Esophagus (tissue), 2 donors: ENCODE data around the gene HUS1. TPM values are rescaled to one million over a fixed set of nuclear protein-coding genes. Genes with fewer than 3 reads are reported as not detected.
"Not testable (repeated sequence)": the region's sequence is repeated elsewhere in the genome, so short reads cannot be mapped to it uniquely, and the experiment has no call there.

Experiments used
- H3K27ac ChIP-seq, 2 donors: one replicate each; pipeline ENCODE4 v1.5.1; 2013; ENCODE audit warnings: low read depth in 2 of 2, mild to moderate bottlenecking in 2 of 2, inconsistent platforms in 1 of 2, low read length in 1 of 2, moderate library complexity in 1 of 2
- H3K27me3 ChIP-seq, 2 donors: one replicate each; pipeline ENCODE4 v1.6.1; 2013; ENCODE audit warnings: low read length in 2 of 2, control low read depth in 1 of 2, mild to moderate bottlenecking in 1 of 2; ENCODE audit not compliant: insufficient read depth in 2 of 2, control insufficient read depth in 1 of 2
- H3K36me3 ChIP-seq, 2 donors: one replicate each; pipeline ENCODE4 v1.6.1; 2013; ENCODE audit warnings: low read length in 1 of 2; ENCODE audit not compliant: control insufficient read depth in 2 of 2, insufficient read depth in 2 of 2
- H3K4me1 ChIP-seq, 2 donors: one replicate each; pipeline ENCODE4 v1.6.1; 2013; ENCODE audit warnings: low read length in 1 of 2; ENCODE audit not compliant: control insufficient read depth in 2 of 2, insufficient read depth in 2 of 2
- H3K4me3 ChIP-seq, 2 donors: one replicate each; pipeline ENCODE4 v1.5.1; 2013; ENCODE audit warnings: low read length in 2 of 2, mild to moderate bottlenecking in 2 of 2, low read depth in 1 of 2, moderate library complexity in 1 of 2
- H3K9me3 ChIP-seq, 2 donors: one replicate each; pipeline ENCODE4 v1.6.1; 2013; ENCODE audit warnings: mild to moderate bottlenecking in 2 of 2, low read depth in 1 of 2, low read length in 1 of 2, moderate library complexity in 1 of 2; ENCODE audit not compliant: control insufficient read depth in 2 of 2, insufficient read depth in 1 of 2
- WGBS, 2 donors: extraction: QIAGEN DNeasy Blood & Tissue Kit; methylation state at CpG; one replicate each; pipeline ENCODE4 v1.1.7; 2013; 5-methylcytosine and 5-hydroxymethylcytosine counted together
- polyA plus RNA-seq, 2 donors: library from polyadenylated mRNA; stranded (reverse); fragments of 200-250 nt; gene quantifications; one replicate each; pipeline ENCODE4 v1.2.3, GENCODE V29; 2013
- donor health status: healthy with polysubstance abuse.
- donor health status: Bipolar disorder and iron deficiency.

Gene HUS1
- polyA plus RNA-seq, 2 donors = 5.4 to 13.5 TPM

GRCh38 chr7:47988496-47989386 is 9.3 kb upstream of the HUS1 start:
- whole genome bisulfite sequencing, 2 donors = 77 to 84% methylated on average over 8 of the region's 8 CpGs

GRCh38 chr7:47982610-47983009 is 3.2 kb upstream of the HUS1 start:
- H3K27me3 ChIP-seq = no peaks in the 10 kb centered on the region
- H3K4me1 ChIP-seq = peaks cover 2 to 4% of the 10 kb centered on the region in 2 donors
- H3K4me3 ChIP-seq = no peak overlapping the region
- no peaks in the 10 kb centered on the region for H3K36me3 ChIP-seq
- H3K9me3 ChIP-seq = no peaks in the 10 kb centered on the region
- WGBS, 2 donors = 36 to 44% methylated on average over 2 of the region's 2 CpGs
- no peak overlapping the region for H3K27ac ChIP-seq

More at GRCh38 chr7:47988496-47989386, 9.3 kb upstream of the HUS1 start:
- Histone ChIP-seq H3K4me3 (no peak overlapping the region), H3K27me3 (no peaks in the 10 kb centered on the region), H3K36me3 (no peaks in the 10 kb centered on the region), H3K4me1 (no peaks in the 10 kb centered on the region), H3K27ac (no peak overlapping the region), H3K9me3 (no peaks in the 10 kb centered on the region)

GRCh38 chr7:47980648-47981047 is 1.2 kb upstream of the HUS1 start:
- H3K36me3 ChIP-seq, H3K27me3 ChIP-seq, H3K4me3 ChIP-seq, H3K9me3 ChIP-seq, H3K27ac ChIP-seq, H3K4me1 ChIP-seq: not testable (repeated sequence)
- 94 to 98% methylated on average over 4 of the region's 5 CpGs for WGBS, 2 donors

GRCh38 chr7:47979832-47980181 is 392 bp upstream of the HUS1 start:
- Histone ChIP-seq H3K27ac (peak overlapping the region; percentile 89 to 94), H3K36me3 (peaks cover 3 to 6% of the 10 kb centered on the region in 2 donors), H3K4me1 (peaks cover 2 to 4% of the 10 kb centered on the region in 2 donors), H3K4me3 (peak overlapping the region; percentile 60 to 88), H3K27me3 (no peaks in the 10 kb centered on the region), H3K9me3 (no peaks in the 10 kb centered on the region)
- 30 to 36% methylated on average over 7 of the region's 7 CpGs for WGBS, 2 donors

GRCh38 chr7:47978790-47979144 is 648 bp downstream of the HUS1 start:
- H3K27ac ChIP-seq = peak overlapping the region; percentile 89 to 94
- peaks cover 9 to 14% of the 10 kb centered on the region in 2 donors for H3K36me3 ChIP-seq
- no peaks in the 10 kb centered on the region for H3K27me3 ChIP-seq
- 6 to 7% methylated on average over 4 of the region's 4 CpGs for WGBS, 2 donors
- peaks cover 2 to 4% of the 10 kb centered on the region in 2 donors for H3K4me1 ChIP-seq
- no peaks in the 10 kb centered on the region for H3K9me3 ChIP-seq
- H3K4me3 ChIP-seq = peak overlapping the region; percentile 60 to 88

GRCh38 chr7:47973739-47974138 is 5.7 kb downstream of the HUS1 start:
- no peaks in the 10 kb centered on the region for H3K9me3 ChIP-seq
- H3K36me3 ChIP-seq = peaks cover 12 to 22% of the 10 kb centered on the region in 2 donors
- 58 to 65% methylated on average over 1 of the region's 1 CpG for WGBS, 2 donors
- no peak overlapping the region for H3K4me3 ChIP-seq
- no peak overlapping the region for H3K27ac ChIP-seq
- H3K27me3 ChIP-seq = no peaks in the 10 kb centered on the region
- H3K4me1 ChIP-seq = peaks cover 2 to 4% of the 10 kb centered on the region in 2 donors

GRCh38 chr7:47970761-47971160 is 8.7 kb downstream of the HUS1 start:
- Histone ChIP-seq H3K4me1 (no peaks in the 10 kb centered on the region), H3K36me3 (peaks cover 32 to 34% of the 10 kb centered on the region in 2 donors), H3K9me3 (no peaks in the 10 kb centered on the region), H3K4me3 (no peak overlapping the region), H3K27ac (peak overlapping the region in 1 of 2 donors; percentile 49), H3K27me3 (no peaks in the 10 kb centered on the region)
- WGBS, 2 donors = 61 to 63% methylated on average over 1 of the region's 1 CpG

GRCh38 chr7:47968847-47969774 is 10.3 kb downstream of the HUS1 start:
- H3K4me1 ChIP-seq = no peaks in the 10 kb centered on the region
- H3K36me3 ChIP-seq = peaks cover 27 to 36% of the 10 kb centered on the region in 2 donors
- 56 to 60% methylated on average over 5 of the region's 5 CpGs for WGBS, 2 donors
- H3K4me3 ChIP-seq = no peak overlapping the region
- no peaks in the 10 kb centered on the region for H3K9me3 ChIP-seq
- no peaks in the 10 kb centered on the region for H3K27me3 ChIP-seq
- peak overlapping the region; percentile 66 to 79 for H3K27ac ChIP-seq

GRCh38 chr7:47967708-47968107 is 11.7 kb downstream of the HUS1 start:
- no peak overlapping the region for H3K27ac ChIP-seq
- 89 to 92% methylated on average over 2 of the region's 2 CpGs for WGBS, 2 donors
- H3K36me3 ChIP-seq = peaks cover 30 to 33% of the 10 kb centered on the region in 2 donors
- no peaks in the 10 kb centered on the region for H3K9me3 ChIP-seq
- H3K4me3 ChIP-seq = no peak overlapping the region
- no peaks in the 10 kb centered on the region for H3K4me1 ChIP-seq
- H3K27me3 ChIP-seq = no peaks in the 10 kb centered on the region
